SU-DHL-6 (cell line): ENCODE results near the gene MARCHF7.

Source experiments
- H2AFZ ChIP-seq: fragments of 200-600 bp; sonication (generic); 2 replicates; pipeline ENCODE4 v1.6.1; 2014; ENCODE audit warnings: low read depth, mild to moderate bottlenecking, moderate library complexity, mixed read lengths, antibody characterized with exemption, low read length; ENCODE audit not compliant: severe bottlenecking
- H3F3A ChIP-seq: fragments of 200-600 bp; shearing (Covaris generic); 2 replicates; pipeline ENCODE4 v1.6.0; 2016; ENCODE audit warnings: antibody characterized with exemption, mild to moderate bottlenecking; ENCODE audit not compliant: insufficient read depth
- H3K27ac ChIP-seq: fragments of 200-600 bp; sonication (generic); 2 replicates; pipeline ENCODE4 v1.5.1; 2016; ENCODE audit warnings: low read depth, mild to moderate bottlenecking, low read length, moderate library complexity, mixed read lengths
- H3K27me3 ChIP-seq: fragments of 200-600 bp; sonication (generic), shearing (Covaris generic); 2 replicates; pipeline ENCODE4 v1.6.0; 2014; ENCODE audit warnings: mild to moderate bottlenecking, low read length
- H3K36me3 ChIP-seq: fragments of 200-600 bp; sonication (generic); 2 replicates; pipeline ENCODE4 v1.6.1; 2014; ENCODE audit warnings: mild to moderate bottlenecking, low read length, mixed read lengths
- H3K4me2 ChIP-seq: fragments of 300-600, 200-600 bp; shearing (Covaris generic), sonication (generic); 2 replicates; pipeline ENCODE4 v1.6.0; 2014; ENCODE audit warnings: low read length, low read depth, mild to moderate bottlenecking; ENCODE audit not compliant: poor library complexity, severe bottlenecking
- H3K4me3 ChIP-seq: fragments of 200-600 bp; sonication (generic); 2 replicates; pipeline ENCODE4 v1.5.1; 2014; ENCODE audit warnings: antibody characterized with exemption, low read length, mild to moderate bottlenecking, mixed read lengths; ENCODE audit not compliant: insufficient read depth, poor library complexity, severe bottlenecking
- H3K79me2 ChIP-seq: fragments of 200-600 bp; sonication (generic); 2 replicates; pipeline ENCODE4 v1.6.1; 2014; ENCODE audit warnings: mild to moderate bottlenecking, low read length, moderate library complexity; ENCODE audit not compliant: insufficient read depth
- H3K9ac ChIP-seq: fragments of 200-600 bp; sonication (generic); 2 replicates; pipeline ENCODE4 v1.7.0; 2014; ENCODE audit warnings: mild to moderate bottlenecking, low read length
- H3K9me2 ChIP-seq: fragments of 200-600 bp; sonication (generic); replicated peaks from 2 replicates; pipeline ENCODE4 v1.6.1; 2014; ENCODE audit warnings: low read length; ENCODE audit not compliant: insufficient read depth
- H3K9me3 ChIP-seq: fragments of 200-600 bp; sonication (generic); 2 replicates; pipeline ENCODE4 v1.6.1; 2014; ENCODE audit warnings: low read length, mixed read lengths; ENCODE audit not compliant: insufficient read depth
- H4K20me1 ChIP-seq: fragments of 200-600 bp; sonication (generic); 2 replicates; pipeline ENCODE4 v1.6.1; 2014; ENCODE audit warnings: low read depth, mild to moderate bottlenecking, antibody characterized with exemption, low read length, moderate library complexity, mixed read lengths
- EZH2phosphoT487 ChIP-seq: fragments of 200-600 bp; sonication (generic), shearing (Covaris generic); conservative IDR thresholded peaks from 2 replicates; pipeline ENCODE4 v1.6.1; 2018; ENCODE audit warnings: mild to moderate bottlenecking, antibody characterized with exemption, low read length, moderate library complexity, mixed read lengths
- TF ChIP-seq, protein P1 (sequence below): fragments of 200-600 bp; sonication (generic); IDR thresholded peaks from one replicate; pipeline ENCODE4 v1.5.1; 2017; ENCODE audit warnings: antibody characterized with exemption, mild to moderate bottlenecking, low read length, moderate library complexity; ENCODE audit not compliant: insufficient read depth, poor library complexity, severe bottlenecking

Gene MARCHF7

DNA sequence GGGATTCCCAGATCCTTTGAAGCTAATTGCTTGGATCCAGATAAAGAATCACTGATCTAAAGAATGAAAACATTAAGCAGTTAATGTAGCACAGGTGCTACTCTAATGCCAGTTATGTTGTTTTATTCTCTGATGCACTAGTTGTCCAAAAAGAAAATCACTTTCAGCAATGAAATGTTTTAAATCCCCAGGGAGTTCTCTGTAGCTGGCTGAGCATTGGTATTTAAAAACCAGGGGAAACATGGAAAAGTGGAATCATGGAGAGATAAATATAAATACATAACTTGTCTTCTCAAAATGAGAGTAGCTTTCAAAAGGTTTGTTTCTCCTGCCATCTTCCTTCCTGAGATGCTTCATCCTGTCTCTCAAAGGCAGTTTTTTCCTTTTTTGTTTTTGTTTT is 48.0 kb downstream of the MARCHF7 start:
- Histone ChIP-seq H3K9ac (no peak overlapping the region), H3K9me2 (no peaks in the 10 kb centered on the region), H3K4me3 (no peak overlapping the region), H3K4me2 (no peak overlapping the region), H3K27ac (no peak overlapping the region), H3K79me2 (peaks cover 10% of the 10 kb centered on the region), H2AFZ (no peak overlapping the region), H3K27me3 (no peaks in the 10 kb centered on the region), H4K20me1 (peaks cover 14% of the 10 kb centered on the region; the same call in 1 of the 2 replicates), H3K36me3 (peaks cover 65% of the 10 kb centered on the region), H3K9me3 (no peaks in the 10 kb centered on the region), H3F3A (peaks cover 18% of the 10 kb centered on the region; the same call in 1 of the 2 replicates)
- no peak for TF ChIP-seq EZH2phosphoT487
- TF ChIP-seq, protein P1, sequence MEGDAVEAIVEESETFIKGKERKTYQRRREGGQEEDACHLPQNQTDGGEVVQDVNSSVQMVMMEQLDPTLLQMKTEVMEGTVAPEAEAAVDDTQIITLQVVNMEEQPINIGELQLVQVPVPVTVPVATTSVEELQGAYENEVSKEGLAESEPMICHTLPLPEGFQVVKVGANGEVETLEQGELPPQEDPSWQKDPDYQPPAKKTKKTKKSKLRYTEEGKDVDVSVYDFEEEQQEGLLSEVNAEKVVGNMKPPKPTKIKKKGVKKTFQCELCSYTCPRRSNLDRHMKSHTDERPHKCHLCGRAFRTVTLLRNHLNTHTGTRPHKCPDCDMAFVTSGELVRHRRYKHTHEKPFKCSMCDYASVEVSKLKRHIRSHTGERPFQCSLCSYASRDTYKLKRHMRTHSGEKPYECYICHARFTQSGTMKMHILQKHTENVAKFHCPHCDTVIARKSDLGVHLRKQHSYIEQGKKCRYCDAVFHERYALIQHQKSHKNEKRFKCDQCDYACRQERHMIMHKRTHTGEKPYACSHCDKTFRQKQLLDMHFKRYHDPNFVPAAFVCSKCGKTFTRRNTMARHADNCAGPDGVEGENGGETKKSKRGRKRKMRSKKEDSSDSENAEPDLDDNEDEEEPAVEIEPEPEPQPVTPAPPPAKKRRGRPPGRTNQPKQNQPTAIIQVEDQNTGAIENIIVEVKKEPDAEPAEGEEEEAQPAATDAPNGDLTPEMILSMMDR = no peak

DNA sequence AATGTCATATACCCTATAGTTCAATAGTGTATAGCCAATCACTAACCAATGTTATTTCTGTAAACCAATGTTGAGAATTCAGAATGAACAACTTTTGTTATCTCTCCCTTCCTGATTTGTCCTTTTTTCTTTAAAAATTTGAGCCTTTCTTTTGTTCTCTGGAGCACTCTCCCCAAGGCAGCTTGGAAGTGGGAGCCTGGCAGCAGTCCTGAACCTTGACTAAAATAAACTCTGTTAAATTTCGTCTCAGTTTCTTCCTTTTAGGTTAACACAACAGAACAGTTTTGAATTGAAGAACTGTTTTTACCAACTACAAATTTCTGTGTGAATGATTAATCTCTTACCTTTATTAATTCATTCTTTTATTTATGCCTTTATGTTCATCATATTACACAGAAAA is 49.8 kb downstream of the MARCHF7 start:
- H3K36me3 ChIP-seq = peaks cover 76% of the 10 kb centered on the region
- H2AFZ ChIP-seq = no peak overlapping the region
- peaks cover 8% of the 10 kb centered on the region for H3K79me2 ChIP-seq
- TF ChIP-seq EZH2phosphoT487 = no peak
- TF ChIP-seq, protein P1 = no peak
- no peaks in the 10 kb centered on the region for H3K27me3 ChIP-seq
- H3K27ac ChIP-seq = no peak overlapping the region
- no peak overlapping the region for H3K4me3 ChIP-seq
- no peaks in the 10 kb centered on the region for H3K9me3 ChIP-seq
- H3K9ac ChIP-seq = no peak overlapping the region
- peaks cover 10% of the 10 kb centered on the region; the same call in 1 of the 2 replicates for H4K20me1 ChIP-seq
- H3K4me2 ChIP-seq = no peak overlapping the region
- peaks cover 18% of the 10 kb centered on the region; the same call in 1 of the 2 replicates for H3F3A ChIP-seq
- H3K9me2 ChIP-seq = no peaks in the 10 kb centered on the region
